Progenitor cell of endocrine pancreas (in vitro differentiated cells): ENCODE results near the gene FMN2. TPM values are rescaled to one million over a fixed set of nuclear protein-coding genes. Genes with fewer than 3 reads are reported as not detected.

Experiments used
- DNase-seq: peaks from one replicate; pipeline ENCODE4 v3.0.0; 2021; ENCODE audit warnings: low spot score; ENCODE audit not compliant: unreplicated experiment
- H3K27ac Mint-ChIP-seq: 2 replicates; pipeline ENCODE4 v1.8.0; 2021; ENCODE audit warnings: mild to moderate bottlenecking, moderate library complexity, mixed read lengths
- H3K27me3 Mint-ChIP-seq: 2 replicates; pipeline ENCODE4 v1.8.0; 2021; ENCODE audit warnings: mixed read lengths
- H3K36me3 Mint-ChIP-seq: 2 replicates; pipeline ENCODE4 v1.8.0; 2022; ENCODE audit warnings: mixed read lengths; ENCODE audit not compliant: insufficient read depth
- H3K4me1 Mint-ChIP-seq: 2 replicates; pipeline ENCODE4 v1.8.0; 2021; ENCODE audit warnings: low read depth, mixed read lengths
- H3K4me3 Mint-ChIP-seq: 2 replicates; pipeline ENCODE4 v1.8.0; 2021; ENCODE audit warnings: low read depth, mild to moderate bottlenecking, moderate library complexity, mixed read lengths
- H3K9me3 Mint-ChIP-seq: 2 replicates; pipeline ENCODE4 v1.8.0; 2021; ENCODE audit warnings: low read depth, mixed read lengths
- CTCF ChIP-seq: fragments of 200-600 bp; sonication (generic); IDR thresholded peaks from one replicate; pipeline ENCODE4 v1.5.0; 2021; ENCODE audit warnings: antibody characterized with exemption, mild to moderate bottlenecking; ENCODE audit not compliant: unreplicated experiment
- total RNA-seq: library from RNA; stranded (reverse); gene quantifications from 2 replicates; pipeline ENCODE4 v1.2.1, GENCODE V29; 2021

FMN2 gene
- total RNA-seq, 1 donor from 2014 or later, result 3.2 TPM

GRCh38 chr1:240362046-240362445 is 270.4 kb downstream of the FMN2 start:
- Mint-ChIP-seq H3K9me3 (no peaks in the 10 kb centered on the region), H3K27ac (no peak overlapping the region), H3K36me3 (no peaks in the 10 kb centered on the region), H3K4me1 (no peaks in the 10 kb centered on the region), H3K4me3 (no peak overlapping the region), H3K27me3 (no peaks in the 10 kb centered on the region)
- DNase-seq, result no peak
- no peak for TF ChIP-seq CTCF

GRCh38 chr1:240362826-240363225 is 271.1 kb downstream of the FMN2 start:
- H3K36me3 Mint-ChIP-seq, result no peaks in the 10 kb centered on the region
- DNase-seq, result no peak
- H3K27ac Mint-ChIP-seq, result no peak overlapping the region
- H3K4me1 Mint-ChIP-seq, result no peaks in the 10 kb centered on the region
- no peak overlapping the region for H3K4me3 Mint-ChIP-seq
- TF ChIP-seq CTCF, result no peak
- no peaks in the 10 kb centered on the region for H3K27me3 Mint-ChIP-seq
- H3K9me3 Mint-ChIP-seq, result no peaks in the 10 kb centered on the region

- no peak for TF ChIP-seq CTCF
- no peak for DNase-seq
- no peaks in the 10 kb centered on the region for H3K36me3 Mint-ChIP-seq
- no peaks in the 10 kb centered on the region for H3K4me1 Mint-ChIP-seq
- H3K9me3 Mint-ChIP-seq, result no peaks in the 10 kb centered on the region
- no peak overlapping the region for H3K27ac Mint-ChIP-seq
- no peak overlapping the region for H3K4me3 Mint-ChIP-seq
- no peaks in the 10 kb centered on the region for H3K27me3 Mint-ChIP-seq
Observed at GRCh38 chr1:240363315-240363714, 271.6 kb downstream of the FMN2 start.

GRCh38 chr1:240363914-240364313 is 272.2 kb downstream of the FMN2 start:
- H3K9me3 Mint-ChIP-seq, result no peaks in the 10 kb centered on the region
- no peak overlapping the region for H3K4me3 Mint-ChIP-seq
- H3K27me3 Mint-ChIP-seq, result no peaks in the 10 kb centered on the region
- no peaks in the 10 kb centered on the region for H3K4me1 Mint-ChIP-seq
- no peaks in the 10 kb centered on the region for H3K36me3 Mint-ChIP-seq
- TF ChIP-seq CTCF, result no peak
- no peak for DNase-seq
- no peak overlapping the region for H3K27ac Mint-ChIP-seq

GRCh38 chr1:240366636-240367035 is 275.0 kb downstream of the FMN2 start:
- Mint-ChIP-seq H3K36me3 (no peaks in the 10 kb centered on the region), H3K27ac (no peak overlapping the region), H3K4me1 (no peaks in the 10 kb centered on the region), H3K27me3 (no peaks in the 10 kb centered on the region), H3K9me3 (no peaks in the 10 kb centered on the region), H3K4me3 (no peak overlapping the region)
- no peak for TF ChIP-seq CTCF
- DNase-seq, result no peak
